Prostate gland (tissue), 2 donors: ENCODE data around the gene MYL4. TPM values are rescaled to one million over a fixed set of nuclear protein-coding genes. Genes with fewer than 3 reads are reported as not detected.

ENCODE experiments used
- DNase-seq: peaks from one replicate; pipeline ENCODE4 v3.0.0-alpha.2; 2019; ENCODE audit warnings: low spot score
- H3K27ac ChIP-seq, 2 donors: fragments of 200-600 bp; sonication (generic); 2 replicates each; pipeline ENCODE4 v1.5.1; 2017 to 2019
- H3K27me3 ChIP-seq: fragments of 200-600 bp; sonication (generic); replicated peaks from 2 replicates; pipeline ENCODE4 v1.5.1; 2019; ENCODE audit not compliant: insufficient read depth
- H3K36me3 ChIP-seq, 2 donors: fragments of 200-600 bp; sonication (generic); 1 replicate in 1 of 2; 2 replicates in 1 of 2; pipeline versions ENCODE4 v1.5.1 to v1.8.1; 2017 to 2019
- H3K4me1 ChIP-seq: fragments of 200-600 bp; sonication (generic); replicated peaks from 2 replicates; pipeline ENCODE4 v1.5.1; 2019
- H3K4me3 ChIP-seq, 2 donors: fragments of 200-600 bp; sonication (generic); 2 replicates each; pipeline ENCODE4 v1.5.1; 2017 to 2019
- H3K9me3 ChIP-seq: fragments of 200-600 bp; sonication (generic); 2 replicates; pipeline ENCODE4 v1.5.1; 2017
- POLR2A ChIP-seq: fragments of 450-650 bp; IDR thresholded peaks from one replicate; pipeline ENCODE4 v1.6.1; 2016; ENCODE audit warnings: antibody characterized with exemption, mild to moderate bottlenecking
- POLR2AphosphoS5 ChIP-seq: sonication (generic); formaldehyde crosslinking; IDR thresholded peaks from one replicate; pipeline ENCODE4 v1.6.1; 2017; ENCODE audit warnings: antibody characterized with exemption
- WGBS: methylation state at CpG from one replicate; pipeline ENCODE4 v1.1.5; 2018; 5-methylcytosine and 5-hydroxymethylcytosine counted together
- intact Hi-C: fragments of 100-400 bp; cut with DNase I; formaldehyde crosslinking; loops from one replicate; pipeline ENCODE4 v1.14.2; 2022
- total RNA-seq, 2 donors: library from RNA; depleted of rRNA; stranded (reverse); fragments of >200 nt; gene quantifications; one replicate each; pipeline ENCODE4 v1.1.0, GENCODE V29; 2016
- TF ChIP-seq, protein P1 (sequence below), 4 experiments: fragments of 200-600 bp in 2 of 4; fragments of 450-650 bp in 2 of 4; sonication (generic) in 2 of 4; IDR thresholded peaks; 1 replicate in 3 of 4; 2 replicates in 1 of 4; pipeline ENCODE4 v1.5.1; 2016 to 2019; ENCODE audit warnings: antibody characterized with exemption in 4 of 4, mild to moderate bottlenecking in 2 of 4, moderate library complexity in 2 of 4

MYL4 gene
- total RNA-seq, 2 donors from 2014 or later, result 4.3 TPM; not detected in 1

DNA sequence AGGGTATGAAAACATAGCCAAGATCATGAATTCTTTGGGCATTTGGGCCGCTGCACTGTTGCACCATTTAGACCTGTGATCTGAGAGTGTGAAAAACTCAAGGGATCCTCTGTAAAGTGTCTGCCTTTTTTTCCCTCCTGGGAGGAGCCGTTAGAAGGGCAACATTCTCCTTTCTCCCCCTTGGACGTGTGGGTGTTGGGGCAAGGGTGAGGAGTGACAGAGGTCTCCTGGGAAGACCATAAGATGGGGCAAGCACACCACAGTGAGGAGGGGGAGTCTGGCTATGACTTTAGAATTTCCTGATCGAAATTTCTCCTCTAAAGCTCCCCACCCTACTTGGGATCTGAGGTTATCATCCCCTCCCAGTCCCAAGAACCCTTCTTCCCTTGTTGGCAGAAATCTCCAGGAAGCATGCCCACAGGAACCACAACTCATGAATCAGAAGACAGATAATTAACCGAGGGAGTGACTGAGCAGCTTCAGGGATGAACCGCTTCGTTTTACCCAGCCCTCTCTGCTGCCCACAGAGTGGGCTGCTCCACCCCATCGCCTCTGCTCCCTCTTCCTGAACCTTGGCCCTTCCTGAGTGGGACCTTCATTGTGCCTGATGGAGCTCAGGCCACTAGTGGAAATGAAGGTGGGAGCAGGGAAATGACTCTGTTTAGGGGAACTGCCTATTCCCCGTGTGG lies 48.6 kb downstream of the MYL4 start:
- no peak overlapping the region for H3K27ac ChIP-seq
- no peaks in the 10 kb centered on the region for H3K36me3 ChIP-seq
- TF ChIP-seq, protein P1, sequence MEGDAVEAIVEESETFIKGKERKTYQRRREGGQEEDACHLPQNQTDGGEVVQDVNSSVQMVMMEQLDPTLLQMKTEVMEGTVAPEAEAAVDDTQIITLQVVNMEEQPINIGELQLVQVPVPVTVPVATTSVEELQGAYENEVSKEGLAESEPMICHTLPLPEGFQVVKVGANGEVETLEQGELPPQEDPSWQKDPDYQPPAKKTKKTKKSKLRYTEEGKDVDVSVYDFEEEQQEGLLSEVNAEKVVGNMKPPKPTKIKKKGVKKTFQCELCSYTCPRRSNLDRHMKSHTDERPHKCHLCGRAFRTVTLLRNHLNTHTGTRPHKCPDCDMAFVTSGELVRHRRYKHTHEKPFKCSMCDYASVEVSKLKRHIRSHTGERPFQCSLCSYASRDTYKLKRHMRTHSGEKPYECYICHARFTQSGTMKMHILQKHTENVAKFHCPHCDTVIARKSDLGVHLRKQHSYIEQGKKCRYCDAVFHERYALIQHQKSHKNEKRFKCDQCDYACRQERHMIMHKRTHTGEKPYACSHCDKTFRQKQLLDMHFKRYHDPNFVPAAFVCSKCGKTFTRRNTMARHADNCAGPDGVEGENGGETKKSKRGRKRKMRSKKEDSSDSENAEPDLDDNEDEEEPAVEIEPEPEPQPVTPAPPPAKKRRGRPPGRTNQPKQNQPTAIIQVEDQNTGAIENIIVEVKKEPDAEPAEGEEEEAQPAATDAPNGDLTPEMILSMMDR (IDR thresholded peaks at IDR 0.05), result no peak
- TF ChIP-seq POLR2A (no peak), POLR2AphosphoS5 (no peak)
- intact Hi-C loops, result no loop called here
- H3K27me3 ChIP-seq, result no peaks in the 10 kb centered on the region
- H3K9me3 ChIP-seq, result no peaks in the 10 kb centered on the region
- DNase-seq, result no peak
- WGBS, result 32% methylated on average over 9 of the region's 9 CpGs
- no peak overlapping the region for H3K4me3 ChIP-seq
- no peaks in the 10 kb centered on the region for H3K4me1 ChIP-seq

DNA sequence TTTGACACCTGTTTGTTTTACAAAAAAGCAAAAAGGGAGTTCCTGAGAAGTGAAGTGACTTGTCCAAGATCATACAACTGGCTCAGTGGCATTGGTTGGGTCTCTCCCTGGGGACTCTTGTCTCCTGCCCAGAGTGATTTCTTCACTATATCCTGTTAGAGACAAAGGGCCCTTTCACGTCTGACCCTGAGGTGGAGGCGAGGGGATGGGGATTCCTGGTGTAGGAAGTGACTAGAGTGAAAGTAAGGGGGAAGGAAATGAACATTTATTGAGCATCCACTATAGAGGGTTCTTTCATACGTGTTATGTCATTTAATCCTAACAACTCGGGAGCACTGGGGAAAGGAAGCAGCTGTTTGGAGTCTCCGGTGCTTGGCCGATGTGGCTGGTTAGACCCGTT lies 53.4 kb downstream of the MYL4 start:
- no peak overlapping the region for H3K4me3 ChIP-seq
- 78% methylated on average over 7 of the region's 7 CpGs for WGBS
- H3K36me3 ChIP-seq, result no peaks in the 10 kb centered on the region
- no peak overlapping the region for H3K27ac ChIP-seq
- H3K4me1 ChIP-seq, result no peaks in the 10 kb centered on the region
- intact Hi-C loops, result no loop called here
- no peak for DNase-seq
- TF ChIP-seq POLR2A (no peak), POLR2AphosphoS5 (no peak)
- TF ChIP-seq, protein P1 (IDR thresholded peaks at IDR 0.05), result no peak
- no peaks in the 10 kb centered on the region for H3K9me3 ChIP-seq
- no peaks in the 10 kb centered on the region for H3K27me3 ChIP-seq

- WGBS, result 91% methylated on average over 2 of the region's 2 CpGs
Measured at GRCh38 chr17:47264166-47264565, 55.0 kb downstream of the MYL4 start.

DNA sequence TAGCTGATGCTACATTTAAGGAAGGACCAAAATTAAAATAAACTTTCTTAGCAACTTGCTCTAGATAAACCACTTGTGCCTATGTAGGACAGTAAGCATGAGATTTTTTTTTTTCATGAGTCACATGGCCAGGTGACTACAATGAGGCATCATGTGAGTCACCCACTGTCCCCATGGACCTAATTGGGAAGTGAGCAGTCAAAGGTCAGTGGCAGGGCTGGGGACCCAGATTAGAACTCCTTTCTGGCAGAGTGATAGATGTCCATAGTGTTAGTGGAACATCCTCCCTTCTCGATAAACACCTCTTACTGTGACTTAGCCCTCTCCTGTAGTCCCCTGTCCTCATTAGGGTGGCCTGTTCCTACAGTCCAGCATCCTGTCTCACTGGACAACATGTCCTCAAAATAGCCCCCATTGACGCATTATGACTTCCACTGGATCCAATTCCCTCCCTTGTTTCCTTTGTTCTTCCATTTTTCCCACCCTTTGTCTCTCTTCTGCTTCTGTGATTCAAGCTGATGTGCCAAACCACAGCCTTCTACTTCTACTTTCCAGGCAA lies 56.9 kb downstream of the MYL4 start:
- no peaks in the 10 kb centered on the region for H3K36me3 ChIP-seq
- H3K27ac ChIP-seq, result no peak overlapping the region
- TF ChIP-seq POLR2AphosphoS5 (no peak), POLR2A (no peak)
- TF ChIP-seq, protein P1 (IDR thresholded peaks at IDR 0.05), result no peak
- 52% methylated on average over 2 of the region's 2 CpGs for WGBS
- no peaks in the 10 kb centered on the region for H3K4me1 ChIP-seq
- no peaks in the 10 kb centered on the region for H3K27me3 ChIP-seq
- no peaks in the 10 kb centered on the region for H3K9me3 ChIP-seq
- H3K4me3 ChIP-seq, result no peak overlapping the region
- intact Hi-C loops, result no loop called here
- no peak for DNase-seq

More at GRCh38 chr17:47264166-47264565, 55.0 kb downstream of the MYL4 start:
- Histone ChIP-seq H3K27me3 (no peaks in the 10 kb centered on the region), H3K4me3 (no peak overlapping the region), H3K4me1 (no peaks in the 10 kb centered on the region), H3K27ac (no peak overlapping the region), H3K36me3 (no peaks in the 10 kb centered on the region), H3K9me3 (no peaks in the 10 kb centered on the region)
- no peak for DNase-seq
- TF ChIP-seq, protein P1 (IDR thresholded peaks at IDR 0.05), result no peak
- TF ChIP-seq POLR2A (no peak), POLR2AphosphoS5 (no peak)
- intact Hi-C loops, result no loop called here

GRCh38 chr17:47266782-47267181 lies 57.6 kb downstream of the MYL4 start:
- Histone ChIP-seq H3K36me3 (no peaks in the 10 kb centered on the region), H3K27me3 (no peaks in the 10 kb centered on the region), H3K4me1 (no peaks in the 10 kb centered on the region), H3K9me3 (no peaks in the 10 kb centered on the region), H3K27ac (no peak overlapping the region), H3K4me3 (no peak overlapping the region)
- intact Hi-C loops, result no loop called here
- WGBS, result 82% methylated on average over 6 of the region's 6 CpGs
- TF ChIP-seq, protein P1 (IDR thresholded peaks at IDR 0.05), result no peak
- no peak for TF ChIP-seq POLR2A
- DNase-seq, result no peak
